Measurements from ENCODE around the gene PRIMPOL. TPM values are rescaled to one million over a fixed set of nuclear protein-coding genes. Genes with fewer than 3 reads are reported as not detected.
"Not testable (repeated sequence)": the region's sequence is repeated elsewhere in the genome, so short reads cannot be mapped to it uniquely, and the experiment has no call there.

Gene PRIMPOL
- total and polyA plus RNA-seq, 8 donors: 11.5 to 88.8 (median 22.3) TPM

GRCh38 chr4:184613405-184613804, 36.1 kb upstream of the PRIMPOL start:
- no peak for TF ChIP-seq POLR2AphosphoS5 (IDR thresholded peaks at IDR 0.05)
- no peak for TF ChIP-seq POLR2A (IDR thresholded peaks at IDR 0.05)
- TF ChIP-seq EP300 (IDR thresholded peaks at IDR 0.05): no peak
- no peak for TF ChIP-seq CTCF (IDR thresholded peaks at IDR 0.05)
- H3K36me3 ChIP-seq: no peaks in the 10 kb centered on the region
- WGBS, 5 donors: 79 to 95% (median 85%) methylated on average over 2 of the region's 2 CpGs

GRCh38 chr4:184614509-184614908, 35.0 kb upstream of the PRIMPOL start:
- WGBS, 5 donors: 88 to 99% (median 96%) methylated on average over 3 of the region's 3 CpGs
- Histone ChIP-seq H3K4me1 (peaks cover 0 to 7% (median 0%) of the 10 kb centered on the region in 4 donors), H3K9me3 (peaks cover 0 to 15% (median 4%) of the 10 kb centered on the region in 4 donors), H3K27ac (no peak overlapping the region), H3K27me3 (no peaks in the 10 kb centered on the region), H3K4me3 (no peak overlapping the region), H3K36me3 (no peaks in the 10 kb centered on the region)
- no peak for DNase-seq
- TF ChIP-seq POLR2A (IDR thresholded peaks at IDR 0.05) (no peak), POLR2AphosphoS5 (IDR thresholded peaks at IDR 0.05) (no peak), EP300 (IDR thresholded peaks at IDR 0.05) (no peak), CTCF (IDR thresholded peaks at IDR 0.05) (no peak)
- intact Hi-C loops (cut with DNase I; ENCODE audit: low total_unique reads): no loop called here

More at GRCh38 chr4:184613405-184613804, 36.1 kb upstream of the PRIMPOL start:
- no peak overlapping the region for H3K4me3 ChIP-seq
- peaks cover 0 to 15% (median 4%) of the 10 kb centered on the region in 4 donors for H3K9me3 ChIP-seq
- peaks cover 0 to 7% (median 0%) of the 10 kb centered on the region in 4 donors for H3K4me1 ChIP-seq
- H3K27ac ChIP-seq: no peak overlapping the region
- H3K27me3 ChIP-seq: no peaks in the 10 kb centered on the region
- DNase-seq: no peak
- intact Hi-C loops (cut with DNase I; ENCODE audit: low total_unique reads): no loop called here

GRCh38 chr4:184616168-184616567, 33.4 kb upstream of the PRIMPOL start:
- H3K4me1 ChIP-seq; H3K27me3 ChIP-seq; H3K36me3 ChIP-seq; intact Hi-C loops (cut with DNase I; ENCODE audit: low total_unique reads); DNase-seq; H3K4me3 ChIP-seq: not testable (repeated sequence)
- peaks cover 0 to 15% (median 4%) of the 10 kb centered on the region in 4 donors for H3K9me3 ChIP-seq
- 77 to 92% (median 80%) methylated on average over 2 of the region's 2 CpGs for WGBS, 5 donors
- peak overlapping the region in 1 of 5 donors; percentile 14 for H3K27ac ChIP-seq

DNA sequence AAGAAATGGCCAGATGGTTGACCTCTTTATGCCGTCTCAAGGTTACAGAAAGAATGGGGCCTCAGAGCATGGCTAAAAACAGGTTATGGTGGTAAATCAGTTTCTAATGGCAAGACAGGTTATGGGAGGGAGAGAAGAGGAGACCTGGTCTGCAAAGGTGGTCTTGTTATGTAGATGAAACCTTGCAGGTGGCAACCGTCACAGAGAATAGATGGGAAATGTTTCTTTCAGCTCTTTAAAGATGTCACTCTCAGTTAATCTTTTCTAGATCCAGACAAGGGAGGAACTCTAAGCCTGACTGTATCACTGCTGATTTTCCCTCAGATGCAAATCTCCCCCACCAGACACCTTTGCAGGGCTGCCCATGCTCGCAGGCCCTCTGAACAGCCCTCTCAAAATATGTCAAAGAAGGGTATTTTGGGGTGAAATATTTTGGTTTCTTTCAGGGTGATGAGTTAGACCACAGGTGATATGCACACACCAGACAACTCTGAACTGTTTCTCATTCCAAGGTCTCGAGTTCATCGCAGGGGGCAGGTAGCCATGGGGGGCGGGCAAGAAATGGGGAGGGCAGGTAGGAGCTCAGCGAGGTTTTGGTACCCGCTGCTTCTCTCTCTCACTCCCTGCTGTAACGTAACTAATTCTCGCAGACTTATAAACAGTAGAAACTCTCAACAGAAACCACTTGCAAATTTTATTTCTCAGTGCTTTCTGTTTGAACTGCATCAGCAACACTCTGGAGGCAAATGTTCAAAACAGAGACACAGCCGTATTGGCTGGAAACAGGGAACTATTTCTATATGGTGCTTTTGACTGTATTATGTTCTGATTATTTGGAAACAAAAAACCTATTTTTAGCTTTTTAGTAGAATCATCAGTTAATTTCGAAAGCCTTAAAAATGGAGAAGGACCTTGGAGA, 32.6 kb upstream of the PRIMPOL start:
- Histone ChIP-seq H3K9me3 (peaks cover 0 to 15% (median 4%) of the 10 kb centered on the region in 4 donors), H3K27ac (peak overlapping the region in 1 of 5 donors; percentile 14), H3K36me3 (no peaks in the 10 kb centered on the region), H3K4me3 (no peak overlapping the region), H3K27me3 (no peaks in the 10 kb centered on the region), H3K4me1 (peaks cover 0 to 2% (median 0%) of the 10 kb centered on the region in 4 donors)
- WGBS, 5 donors: 76 to 90% (median 79%) methylated on average over 12 of the region's 12 CpGs
- intact Hi-C loops (cut with DNase I; ENCODE audit: low total_unique reads): no loop called here
- TF ChIP-seq POLR2AphosphoS5 (IDR thresholded peaks at IDR 0.05) (no peak), POLR2A (IDR thresholded peaks at IDR 0.05) (no peak), CTCF (IDR thresholded peaks at IDR 0.05) (no peak), EP300 (IDR thresholded peaks at IDR 0.05) (no peak)
- no peak for DNase-seq

Data from stomach (tissue), 9 donors.